Activated CD8-positive, alpha-beta T cell treated with anti-CD3 and anti-CD28 coated beads for 36 hours (primary cell): ENCODE data around the gene TMEM132D. TPM values are rescaled to one million over a fixed set of nuclear protein-coding genes. Genes with fewer than 3 reads are reported as not detected.

Experiments
- ATAC-seq: fragments of 200-7000 bp; cut with Tn5 transposase; one replicate; pipeline ENCODE4 v1.10.0; 2021; ENCODE audit warnings: mild to moderate bottlenecking, moderate library complexity
- CTCF ChIA-PET: fragments of 350-600 bp; sonication (Branson Sonifier 250); formaldehyde crosslinking; loops from one replicate; lab custom pipeline; 2021; ENCODE audit warnings: antibody characterized with exemption; lab: Charles Lee
- POLR2A ChIA-PET: fragments of 350-600 bp; sonication (Branson Sonifier 250); formaldehyde crosslinking; loops from one replicate; lab custom pipeline; 2021; ENCODE audit warnings: antibody characterized with exemption; lab: Charles Lee
- DNase-seq: peaks from one replicate; pipeline ENCODE4 v3.0.0-alpha.2; 2020
- H3K27ac Mint-ChIP-seq: one replicate; pipeline ENCODE4 v1.8.0; 2021; ENCODE audit warnings: mild to moderate bottlenecking, mixed read lengths
- H3K27me3 Mint-ChIP-seq: one replicate; pipeline ENCODE4 v1.8.0; 2021; ENCODE audit warnings: mixed read lengths
- H3K36me3 Mint-ChIP-seq: one replicate; pipeline ENCODE4 v1.8.0; 2021; ENCODE audit warnings: low read depth, mixed read lengths
- H3K4me1 Mint-ChIP-seq: one replicate; pipeline ENCODE4 v1.8.0; 2021; ENCODE audit warnings: low read depth, mixed read lengths
- H3K4me3 Mint-ChIP-seq: one replicate; pipeline ENCODE4 v1.8.0; 2021; ENCODE audit warnings: mild to moderate bottlenecking, moderate library complexity, mixed read lengths
- H3K9me3 Mint-ChIP-seq: one replicate; pipeline ENCODE4 v1.8.0; 2021; ENCODE audit warnings: mixed read lengths
- CTCF ChIP-seq: fragments of 200-600 bp; IDR thresholded peaks from one replicate; pipeline ENCODE4 v1.8.0; 2022; ENCODE audit warnings: antibody characterized with exemption, mild to moderate bottlenecking
- intact Hi-C: fragments of 100-400 bp; cut with micrococcal nuclease; formaldehyde crosslinking; loops from one replicate; pipeline ENCODE4 v1.10.0; 2022
- total RNA-seq, 2 experiments: library from RNA; stranded (reverse); gene quantifications; one replicate each; pipeline ENCODE4 v1.2.3, GENCODE V29; 2021

Gene TMEM132D
- total RNA-seq, 2 experiments from 2014 or later: not detected

GRCh38 chr12:129538137-129538536 lies 365.7 kb downstream of the TMEM132D start:
- H3K4me3 Mint-ChIP-seq: no peak overlapping the region
- ChIA-PET POLR2A (no interaction called here), CTCF (no interaction called here)
- peaks cover 7% of the 10 kb centered on the region for H3K9me3 Mint-ChIP-seq
- intact Hi-C loops: no loop called here
- no peaks in the 10 kb centered on the region for H3K4me1 Mint-ChIP-seq
- H3K27ac Mint-ChIP-seq: no peak overlapping the region
- no peaks in the 10 kb centered on the region for H3K36me3 Mint-ChIP-seq
- no peaks in the 10 kb centered on the region for H3K27me3 Mint-ChIP-seq
- no peak for TF ChIP-seq CTCF
- no peak for DNase-seq
- ATAC-seq: no peak

- intact Hi-C loops: no loop called here
- no peak for ATAC-seq
- ChIA-PET CTCF (no interaction called here), POLR2A (no interaction called here)
- H3K36me3 Mint-ChIP-seq: no peaks in the 10 kb centered on the region
- no peaks in the 10 kb centered on the region for H3K27me3 Mint-ChIP-seq
- H3K27ac Mint-ChIP-seq: no peak overlapping the region
- H3K4me1 Mint-ChIP-seq: no peaks in the 10 kb centered on the region
- no peak overlapping the region for H3K4me3 Mint-ChIP-seq
- H3K9me3 Mint-ChIP-seq: peaks cover 5% of the 10 kb centered on the region
- DNase-seq: no peak
- no peak for TF ChIP-seq CTCF
Observed at GRCh38 chr12:129534966-129535750, 368.7 kb downstream of the TMEM132D start.

GRCh38 chr12:129532707-129533499 lies 370.9 kb downstream of the TMEM132D start:
- Mint-ChIP-seq H3K4me3 (no peak overlapping the region), H3K36me3 (no peaks in the 10 kb centered on the region), H3K27me3 (no peaks in the 10 kb centered on the region), H3K9me3 (peaks cover 5% of the 10 kb centered on the region), H3K27ac (no peak overlapping the region), H3K4me1 (no peaks in the 10 kb centered on the region)
- no peak for DNase-seq
- POLR2A ChIA-PET: no interaction called here
- intact Hi-C loops: no loop called here
- no peak for TF ChIP-seq CTCF
- CTCF ChIA-PET: no interaction called here
- no peak for ATAC-seq

- DNase-seq (no peak), ATAC-seq (no peak)
- TF ChIP-seq CTCF: no peak
- intact Hi-C loops: no loop called here
- Mint-ChIP-seq H3K27me3 (no peaks in the 10 kb centered on the region), H3K27ac (no peak overlapping the region), H3K4me1 (no peaks in the 10 kb centered on the region), H3K36me3 (no peaks in the 10 kb centered on the region), H3K9me3 (peaks cover 5% of the 10 kb centered on the region), H3K4me3 (no peak overlapping the region)
- ChIA-PET POLR2A (no interaction called here), CTCF (no interaction called here)
Observed at GRCh38 chr12:129532082-129532481, 371.7 kb downstream of the TMEM132D start.

- ChIA-PET CTCF (no interaction called here), POLR2A (no interaction called here)
- no peak overlapping the region for H3K4me3 Mint-ChIP-seq
- H3K4me1 Mint-ChIP-seq: no peaks in the 10 kb centered on the region
- ATAC-seq (no peak), DNase-seq (no peak)
- H3K27ac Mint-ChIP-seq: no peak overlapping the region
- TF ChIP-seq CTCF: no peak
- H3K27me3 Mint-ChIP-seq: no peaks in the 10 kb centered on the region
- intact Hi-C loops: no loop called here
- H3K9me3 Mint-ChIP-seq: peaks cover 3% of the 10 kb centered on the region
- H3K36me3 Mint-ChIP-seq: no peaks in the 10 kb centered on the region
Observed at GRCh38 chr12:129530984-129531383, 372.8 kb downstream of the TMEM132D start.
